Measurements from ENCODE around the gene TRMT1L.

- no peak for TF ChIP-seq CTCF (IDR thresholded peaks at IDR 0.05)
- no peak for TF ChIP-seq POLR2A (IDR thresholded peaks at IDR 0.05)
Measured at GRCh38 chr1:185110145-185110544, 46.6 kb downstream of the TRMT1L start.
